ENCODE data around the gene TMEM200A. TPM values are rescaled to one million over a fixed set of nuclear protein-coding genes. Genes with fewer than 3 reads are reported as not detected.

TMEM200A gene
- total and polyA plus RNA-seq, 10 of the 15 experiments (the other 5 are each of a cell fraction or from before 2014, with no cell fraction given), result 5.5 to 12.4 (median 9.6) TPM

DNA sequence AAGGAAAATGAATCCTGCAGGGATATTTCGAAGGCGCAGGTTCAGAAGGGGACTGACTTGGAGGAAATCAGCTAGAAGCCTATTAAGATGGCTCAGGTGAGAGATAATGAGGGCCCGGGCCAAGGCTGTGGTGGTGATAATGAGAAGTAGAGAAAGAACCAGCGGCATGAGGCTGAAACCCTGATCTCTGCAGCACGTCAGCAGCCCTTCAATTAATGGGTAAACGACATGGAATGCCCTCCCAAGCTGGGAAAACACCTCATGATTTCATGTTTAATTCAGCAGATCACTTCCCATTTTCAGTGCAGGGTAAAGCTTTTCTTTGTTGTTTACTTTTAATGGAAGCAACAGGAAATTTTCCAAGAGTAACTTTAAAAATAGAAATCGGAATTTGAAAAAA, 104.9 kb downstream of the TMEM200A start (continued):
- TF ChIP-seq LARP7 (IDR thresholded peaks at IDR 0.05) (0 out of 2 replicates have a peak, but pooled peaks have one; percentile 40), ZSCAN29 (IDR thresholded peaks at IDR 0.05) (no peak), NFXL1 (IDR thresholded peaks at IDR 0.05; ENCODE audit: borderline replicate concordance) (no peak), TCF3 (IDR thresholded peaks at IDR 0.05; ENCODE audit: borderline replicate concordance, insufficient read depth, low read depth, low read length) (no peak), BCL11A (IDR thresholded peaks at IDR 0.05; ENCODE audit: low read depth, low read length) (peak; percentile 92; the same call in 1 of the 2 replicates), ZNF207 (IDR thresholded peaks at IDR 0.05; ENCODE audit: borderline replicate concordance) (no peak), BMI1 (IDR thresholded peaks at IDR 0.05; ENCODE audit: borderline replicate concordance) (no peak), NFIC (IDR thresholded peaks at IDR 0.05; ENCODE audit: low read depth, low read length) (no peak), IKZF1 (conservative IDR thresholded peaks at IDR 0.05) (peak; percentile 71), CBX3 (IDR thresholded peaks at IDR 0.05; ENCODE audit: borderline replicate concordance, low read depth) (no peak), GABPA (IDR thresholded peaks at IDR 0.05; ENCODE audit: low read depth) (no peak), MTA3 (IDR thresholded peaks at IDR 0.05; ENCODE audit: borderline replicate concordance, low read length) (no peak), EGR1 (IDR thresholded peaks at IDR 0.05; ENCODE audit: borderline replicate concordance in 1 of 2, low read depth in 2 of 2, low read length in 2 of 2) (no peak), TBL1XR1 (IDR thresholded peaks at IDR 0.05; ENCODE audit: low read depth, low read length) (no peak)
- TF ChIP-seq, protein P1, sequence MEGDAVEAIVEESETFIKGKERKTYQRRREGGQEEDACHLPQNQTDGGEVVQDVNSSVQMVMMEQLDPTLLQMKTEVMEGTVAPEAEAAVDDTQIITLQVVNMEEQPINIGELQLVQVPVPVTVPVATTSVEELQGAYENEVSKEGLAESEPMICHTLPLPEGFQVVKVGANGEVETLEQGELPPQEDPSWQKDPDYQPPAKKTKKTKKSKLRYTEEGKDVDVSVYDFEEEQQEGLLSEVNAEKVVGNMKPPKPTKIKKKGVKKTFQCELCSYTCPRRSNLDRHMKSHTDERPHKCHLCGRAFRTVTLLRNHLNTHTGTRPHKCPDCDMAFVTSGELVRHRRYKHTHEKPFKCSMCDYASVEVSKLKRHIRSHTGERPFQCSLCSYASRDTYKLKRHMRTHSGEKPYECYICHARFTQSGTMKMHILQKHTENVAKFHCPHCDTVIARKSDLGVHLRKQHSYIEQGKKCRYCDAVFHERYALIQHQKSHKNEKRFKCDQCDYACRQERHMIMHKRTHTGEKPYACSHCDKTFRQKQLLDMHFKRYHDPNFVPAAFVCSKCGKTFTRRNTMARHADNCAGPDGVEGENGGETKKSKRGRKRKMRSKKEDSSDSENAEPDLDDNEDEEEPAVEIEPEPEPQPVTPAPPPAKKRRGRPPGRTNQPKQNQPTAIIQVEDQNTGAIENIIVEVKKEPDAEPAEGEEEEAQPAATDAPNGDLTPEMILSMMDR (IDR thresholded peaks at IDR 0.05 in 2 of 3, conservative IDR thresholded peaks at IDR 0.05 in 1 of 3; ENCODE audit: control insufficient read depth in 2 of 3, extremely low read depth in 1 of 3, insufficient read depth in 1 of 3, low read depth in 3 of 3, low read length in 3 of 3), result no peak
- TF ChIP-seq, protein P2, sequence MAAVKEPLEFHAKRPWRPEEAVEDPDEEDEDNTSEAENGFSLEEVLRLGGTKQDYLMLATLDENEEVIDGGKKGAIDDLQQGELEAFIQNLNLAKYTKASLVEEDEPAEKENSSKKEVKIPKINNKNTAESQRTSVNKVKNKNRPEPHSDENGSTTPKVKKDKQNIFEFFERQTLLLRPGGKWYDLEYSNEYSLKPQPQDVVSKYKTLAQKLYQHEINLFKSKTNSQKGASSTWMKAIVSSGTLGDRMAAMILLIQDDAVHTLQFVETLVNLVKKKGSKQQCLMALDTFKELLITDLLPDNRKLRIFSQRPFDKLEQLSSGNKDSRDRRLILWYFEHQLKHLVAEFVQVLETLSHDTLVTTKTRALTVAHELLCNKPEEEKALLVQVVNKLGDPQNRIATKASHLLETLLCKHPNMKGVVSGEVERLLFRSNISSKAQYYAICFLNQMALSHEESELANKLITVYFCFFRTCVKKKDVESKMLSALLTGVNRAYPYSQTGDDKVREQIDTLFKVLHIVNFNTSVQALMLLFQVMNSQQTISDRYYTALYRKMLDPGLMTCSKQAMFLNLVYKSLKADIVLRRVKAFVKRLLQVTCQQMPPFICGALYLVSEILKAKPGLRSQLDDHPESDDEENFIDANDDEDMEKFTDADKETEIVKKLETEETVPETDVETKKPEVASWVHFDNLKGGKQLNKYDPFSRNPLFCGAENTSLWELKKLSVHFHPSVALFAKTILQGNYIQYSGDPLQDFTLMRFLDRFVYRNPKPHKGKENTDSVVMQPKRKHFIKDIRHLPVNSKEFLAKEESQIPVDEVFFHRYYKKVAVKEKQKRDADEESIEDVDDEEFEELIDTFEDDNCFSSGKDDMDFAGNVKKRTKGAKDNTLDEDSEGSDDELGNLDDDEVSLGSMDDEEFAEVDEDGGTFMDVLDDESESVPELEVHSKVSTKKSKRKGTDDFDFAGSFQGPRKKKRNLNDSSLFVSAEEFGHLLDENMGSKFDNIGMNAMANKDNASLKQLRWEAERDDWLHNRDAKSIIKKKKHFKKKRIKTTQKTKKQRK (IDR thresholded peaks at IDR 0.05; ENCODE audit: low read depth, low read length), result no peak
- TF ChIP-seq, protein P3, sequence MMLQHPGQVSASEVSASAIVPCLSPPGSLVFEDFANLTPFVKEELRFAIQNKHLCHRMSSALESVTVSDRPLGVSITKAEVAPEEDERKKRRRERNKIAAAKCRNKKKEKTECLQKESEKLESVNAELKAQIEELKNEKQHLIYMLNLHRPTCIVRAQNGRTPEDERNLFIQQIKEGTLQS (IDR thresholded peaks at IDR 0.05; ENCODE audit: borderline replicate concordance, extremely low read depth, low read depth, low read length), result no peak
- TF ChIP-seq, protein P4, sequence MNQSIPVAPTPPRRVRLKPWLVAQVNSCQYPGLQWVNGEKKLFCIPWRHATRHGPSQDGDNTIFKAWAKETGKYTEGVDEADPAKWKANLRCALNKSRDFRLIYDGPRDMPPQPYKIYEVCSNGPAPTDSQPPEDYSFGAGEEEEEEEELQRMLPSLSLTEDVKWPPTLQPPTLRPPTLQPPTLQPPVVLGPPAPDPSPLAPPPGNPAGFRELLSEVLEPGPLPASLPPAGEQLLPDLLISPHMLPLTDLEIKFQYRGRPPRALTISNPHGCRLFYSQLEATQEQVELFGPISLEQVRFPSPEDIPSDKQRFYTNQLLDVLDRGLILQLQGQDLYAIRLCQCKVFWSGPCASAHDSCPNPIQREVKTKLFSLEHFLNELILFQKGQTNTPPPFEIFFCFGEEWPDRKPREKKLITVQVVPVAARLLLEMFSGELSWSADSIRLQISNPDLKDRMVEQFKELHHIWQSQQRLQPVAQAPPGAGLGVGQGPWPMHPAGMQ (IDR thresholded peaks at IDR 0.05; ENCODE audit: borderline replicate concordance), result no peak
